Lower leg skin (tissue), 3 donors: ENCODE results near the gene SRP68.

Experiments
- POLR2A ChIP-seq, 2 donors: fragments of 450-650 bp; IDR thresholded peaks; one replicate each; pipeline ENCODE4 v1.6.1; 2016 to 2017; ENCODE audit warnings: antibody characterized with exemption in 2 of 2, mild to moderate bottlenecking in 1 of 2, moderate library complexity in 1 of 2
- TF ChIP-seq, protein P1 (sequence below), 3 donors: fragments of 450-650 bp; IDR thresholded peaks; one replicate each; pipeline ENCODE4 v1.5.1; 2016; ENCODE audit warnings: antibody characterized with exemption in 3 of 3, mild to moderate bottlenecking in 3 of 3, moderate library complexity in 2 of 3

GRCh38 chr17:76080768-76081287 lies 8.5 kb upstream of the SRP68 start:
- TF ChIP-seq, protein P1, sequence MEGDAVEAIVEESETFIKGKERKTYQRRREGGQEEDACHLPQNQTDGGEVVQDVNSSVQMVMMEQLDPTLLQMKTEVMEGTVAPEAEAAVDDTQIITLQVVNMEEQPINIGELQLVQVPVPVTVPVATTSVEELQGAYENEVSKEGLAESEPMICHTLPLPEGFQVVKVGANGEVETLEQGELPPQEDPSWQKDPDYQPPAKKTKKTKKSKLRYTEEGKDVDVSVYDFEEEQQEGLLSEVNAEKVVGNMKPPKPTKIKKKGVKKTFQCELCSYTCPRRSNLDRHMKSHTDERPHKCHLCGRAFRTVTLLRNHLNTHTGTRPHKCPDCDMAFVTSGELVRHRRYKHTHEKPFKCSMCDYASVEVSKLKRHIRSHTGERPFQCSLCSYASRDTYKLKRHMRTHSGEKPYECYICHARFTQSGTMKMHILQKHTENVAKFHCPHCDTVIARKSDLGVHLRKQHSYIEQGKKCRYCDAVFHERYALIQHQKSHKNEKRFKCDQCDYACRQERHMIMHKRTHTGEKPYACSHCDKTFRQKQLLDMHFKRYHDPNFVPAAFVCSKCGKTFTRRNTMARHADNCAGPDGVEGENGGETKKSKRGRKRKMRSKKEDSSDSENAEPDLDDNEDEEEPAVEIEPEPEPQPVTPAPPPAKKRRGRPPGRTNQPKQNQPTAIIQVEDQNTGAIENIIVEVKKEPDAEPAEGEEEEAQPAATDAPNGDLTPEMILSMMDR (IDR thresholded peaks at IDR 0.05), result no peak
- TF ChIP-seq POLR2A (IDR thresholded peaks at IDR 0.05), result no peak
